HG02678 (cell line): Measurements from ENCODE around the gene PTPN7.
A peak's percentile ranks its signal among the peaks of the same experiment; 100 is the strongest.
"Not testable (repeated sequence)": the region's sequence is repeated elsewhere in the genome, so short reads cannot be mapped to it uniquely, and the experiment has no call there.

Experiments
- ATAC-seq: cut with Tn5 transposase; IDR thresholded peaks from one replicate; pipeline ENCODE4 v1.9.1; 2021; ENCODE audit warnings: mild to moderate bottlenecking, moderate library complexity; ENCODE audit not compliant: unreplicated experiment

Gene PTPN7

GRCh38 chr1:202160377-202160940 lies at the start of gene PTPN7:
Gene PTPN7, minus strand, starts transcription at chr1:202160602. Its CDS starts 1,200 bp downstream, at chr1:202159402.
- ATAC-seq, result peak; percentile 57

DNA sequence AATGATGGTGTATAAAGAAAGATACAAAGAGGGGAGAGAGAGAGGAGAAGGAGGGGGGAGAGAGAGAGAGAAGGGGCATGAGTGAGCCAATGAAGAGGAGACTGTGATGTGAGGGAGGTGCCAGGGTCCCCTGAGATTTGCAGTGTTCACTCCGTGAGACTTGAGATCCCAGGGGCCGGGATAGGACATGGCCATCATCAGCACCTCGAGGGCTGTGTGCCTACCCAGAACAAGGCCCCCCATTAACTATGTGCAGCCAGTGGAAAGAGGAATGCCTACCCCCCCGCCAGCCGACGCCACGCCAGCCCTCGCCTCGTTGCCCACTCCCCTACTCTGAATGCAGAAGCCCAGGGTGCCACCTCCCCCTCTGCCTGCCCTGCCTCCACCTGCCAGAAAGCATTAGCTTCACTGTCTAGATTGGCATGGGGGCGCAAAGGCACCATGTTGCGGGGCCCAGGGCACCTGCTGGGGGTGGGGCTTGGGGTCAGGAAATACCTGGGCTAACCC lies 48.0 kb upstream of the PTPN7 start:
- ATAC-seq, result no peak

DNA sequence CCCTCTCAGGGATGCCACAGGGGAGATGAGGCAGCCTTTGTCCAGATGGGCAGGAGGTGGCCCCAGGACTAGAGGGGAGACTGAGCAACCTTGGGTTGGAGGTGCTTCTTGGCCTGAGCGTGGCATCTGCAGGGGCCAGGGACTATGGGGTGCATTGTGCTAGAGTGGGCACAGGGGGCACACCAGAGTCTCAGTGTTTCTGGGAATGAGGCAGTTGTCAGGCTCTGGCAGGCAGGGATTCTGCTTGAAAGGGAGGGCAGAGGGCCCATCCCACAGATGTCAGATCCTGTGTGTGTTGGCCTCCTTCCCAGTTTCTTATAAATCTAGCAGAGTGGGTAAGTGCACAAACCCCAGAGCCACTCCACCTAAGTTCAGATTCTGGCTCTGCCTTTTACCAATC lies 46.9 kb upstream of the PTPN7 start:
- ATAC-seq, result no peak

DNA sequence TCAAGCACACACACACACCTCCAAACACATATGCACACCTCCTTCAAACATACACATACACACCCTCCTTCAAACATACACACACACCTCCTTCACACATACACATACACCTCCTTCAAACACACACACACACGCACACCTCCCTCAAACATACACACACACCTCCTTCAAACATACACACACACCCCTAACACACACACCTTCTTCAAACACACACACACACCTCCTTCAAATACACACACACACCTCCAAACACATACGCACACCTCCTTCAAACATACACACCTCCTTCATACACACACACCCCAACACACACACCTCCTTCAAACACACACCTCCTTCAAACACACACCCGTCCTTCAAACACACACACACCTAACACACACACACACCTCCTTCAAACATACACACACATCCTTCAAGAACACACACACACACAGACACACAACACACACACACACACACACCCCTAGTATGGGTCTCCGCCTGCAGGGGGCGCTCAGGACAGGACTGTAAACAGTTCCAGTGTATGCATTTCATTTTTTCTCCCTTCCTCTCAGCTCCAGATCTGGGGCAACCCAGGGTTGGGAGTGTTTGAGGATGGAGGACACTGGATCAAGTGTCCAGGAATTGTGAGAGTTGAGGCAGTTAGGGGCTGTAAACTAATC lies 45.3 kb upstream of the PTPN7 start:
- no peak for ATAC-seq

DNA sequence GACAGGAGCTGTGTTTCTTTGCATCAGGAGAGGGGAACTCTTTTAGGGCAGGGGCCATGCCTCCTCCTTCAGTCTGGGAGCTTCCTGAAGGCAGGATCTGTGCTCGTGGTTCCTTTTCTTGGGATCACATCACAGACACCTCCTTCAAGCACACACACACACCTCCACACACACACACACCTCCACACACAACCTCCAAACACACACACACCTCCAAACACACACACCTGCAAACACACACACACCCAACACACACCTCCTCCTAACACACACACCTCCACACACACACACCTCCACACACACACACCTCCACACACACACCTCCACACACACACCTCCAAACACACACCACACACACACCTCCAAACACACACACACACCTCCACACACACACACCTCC lies 43.7 kb upstream of the PTPN7 start:
- ATAC-seq, result no peak

DNA sequence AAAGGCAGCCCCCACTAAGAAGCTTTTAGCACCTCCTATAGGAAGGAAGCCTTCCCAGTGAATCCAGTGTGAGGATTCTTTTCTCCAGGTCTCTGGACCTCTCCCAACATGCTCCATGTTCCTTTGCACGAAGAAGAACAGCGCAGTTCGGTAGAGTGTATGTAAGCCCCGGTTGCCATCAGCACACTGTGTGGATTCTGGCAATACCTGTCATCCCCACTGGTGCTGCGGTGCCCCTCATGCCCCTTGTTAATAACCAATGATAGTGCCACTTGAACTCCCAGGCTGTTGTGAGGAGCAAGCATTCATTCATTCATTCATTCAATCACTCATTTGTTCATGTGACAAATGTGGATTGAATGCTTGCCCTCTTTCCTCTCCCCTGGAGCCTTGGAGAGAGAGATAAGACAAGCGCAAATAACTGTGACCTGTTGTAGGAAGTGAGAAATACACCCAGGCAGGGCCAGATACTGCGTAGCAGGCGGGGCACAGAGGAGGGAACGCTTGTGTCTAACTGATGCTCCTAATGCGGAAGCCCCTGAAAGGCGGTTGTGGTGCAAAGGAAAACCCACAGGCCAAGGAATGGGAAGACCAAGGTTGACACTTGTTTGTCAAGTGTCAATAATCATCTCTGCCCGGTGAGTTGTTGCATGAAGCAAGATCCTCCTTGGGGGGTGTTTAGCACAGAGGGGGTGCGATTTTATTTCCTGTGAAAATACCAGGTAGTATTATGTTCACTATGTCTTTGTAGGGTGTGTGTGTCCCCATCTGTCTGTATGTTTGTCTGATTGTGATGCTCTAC lies 43.0 kb upstream of the PTPN7 start:
- no peak for ATAC-seq

- no peak for ATAC-seq
Observed at GRCh38 chr1:202202500-202203168, 42.2 kb upstream of the PTPN7 start.

DNA sequence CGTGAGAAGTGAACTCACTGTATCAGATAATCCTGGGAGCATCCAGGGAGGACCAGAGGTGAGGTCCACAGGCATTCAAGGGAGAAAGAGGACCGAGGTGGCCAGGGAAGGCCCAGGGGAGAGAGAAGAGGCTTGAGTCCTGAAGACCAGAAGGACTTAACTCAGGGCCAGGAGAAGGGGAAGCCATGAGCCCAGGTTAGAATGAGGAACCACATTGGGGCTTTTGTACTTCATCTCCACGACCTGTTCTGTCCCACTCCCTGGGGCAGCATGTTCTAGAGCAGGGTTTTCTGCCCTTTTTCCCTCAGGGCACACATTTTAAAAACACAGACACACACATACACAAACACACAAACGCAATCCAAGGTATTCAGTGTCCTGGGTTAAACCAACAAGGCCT lies 41.6 kb upstream of the PTPN7 start:
- no peak for ATAC-seq

DNA sequence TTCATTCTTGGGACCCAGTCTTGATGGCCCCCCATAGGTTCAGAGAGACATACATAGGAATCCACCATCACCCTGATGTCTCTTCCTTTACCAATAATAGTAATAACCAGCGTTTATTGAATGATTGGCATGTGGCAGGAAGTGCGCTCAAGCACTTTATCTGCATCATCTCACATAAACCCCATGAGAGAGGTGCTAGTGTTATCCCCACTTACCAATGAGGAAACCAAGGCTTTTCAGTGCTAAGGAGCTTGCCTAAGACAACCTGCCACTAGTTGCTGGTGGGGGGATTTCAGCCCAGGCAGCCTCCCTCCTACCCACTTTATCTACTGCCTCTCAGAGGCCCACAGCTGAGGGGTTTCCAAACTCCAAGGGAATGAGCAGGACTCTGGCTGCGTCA lies 40.9 kb upstream of the PTPN7 start:
- ATAC-seq, result no peak

DNA sequence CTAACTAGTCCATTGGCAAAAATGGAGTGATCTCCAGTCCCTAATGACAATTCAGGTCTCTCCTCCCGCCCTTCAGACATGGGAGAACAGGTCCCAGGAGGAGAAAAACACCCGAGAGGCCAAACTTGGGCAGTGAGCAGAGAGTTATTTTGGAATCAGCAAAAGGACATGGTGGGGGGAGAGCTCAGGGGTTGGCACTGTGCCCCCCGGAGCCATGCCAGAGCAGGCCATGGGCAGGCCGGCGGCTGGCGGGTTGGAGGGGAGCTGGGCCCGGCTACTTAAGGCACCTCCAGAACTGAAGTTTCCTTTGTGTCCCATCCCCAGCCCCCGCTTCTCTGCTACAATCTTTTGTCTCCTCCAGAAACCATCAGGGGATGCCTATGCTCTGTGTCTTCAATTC lies 40.3 kb upstream of the PTPN7 start:
- ATAC-seq, result no peak

DNA sequence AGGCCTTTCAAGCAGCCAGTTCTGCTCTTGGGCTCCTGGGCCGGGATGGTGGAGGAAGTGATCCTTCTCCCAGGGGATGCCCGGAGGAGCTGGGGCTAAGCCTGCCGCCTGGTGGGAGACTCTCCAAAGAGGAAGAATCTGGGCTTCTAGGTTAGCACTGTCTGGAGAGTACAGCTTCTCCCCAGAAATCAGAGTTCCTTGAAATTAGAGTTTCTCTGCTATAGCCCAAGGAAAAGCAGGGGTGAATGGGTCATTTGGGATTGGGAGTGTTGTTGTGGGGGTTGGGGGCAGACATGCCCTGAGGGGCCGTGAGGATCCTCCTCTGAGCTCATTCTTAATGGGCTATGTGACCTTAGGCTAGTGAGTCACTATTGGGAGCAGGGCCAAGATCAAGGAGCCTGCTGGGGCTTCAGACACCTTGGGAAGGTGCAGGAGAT lies 39.7 kb upstream of the PTPN7 start:
- ATAC-seq, result no peak

GRCh38 chr1:202199040-202199889 lies 38.9 kb upstream of the PTPN7 start:
- no peak for ATAC-seq

DNA sequence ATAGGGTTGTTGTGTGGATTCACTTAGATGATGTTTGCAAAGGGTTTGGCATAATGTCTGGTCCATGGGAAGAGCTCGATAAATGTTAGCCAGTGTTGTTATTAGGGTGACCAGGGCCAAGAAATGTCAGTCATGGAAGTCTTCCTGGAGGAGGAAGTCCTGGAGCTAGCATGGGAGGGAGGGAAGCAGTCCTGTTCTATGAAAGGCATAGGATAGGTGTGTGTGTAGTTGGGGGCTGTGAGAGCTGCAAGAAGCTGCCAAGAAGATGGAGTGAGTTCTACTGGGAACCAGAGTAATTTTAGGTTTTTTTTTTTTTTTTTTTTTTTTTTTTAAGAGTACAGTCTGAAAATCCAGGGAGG lies 37.9 kb upstream of the PTPN7 start:
- no peak for ATAC-seq

GRCh38 chr1:202197653-202198365 lies 37.4 kb upstream of the PTPN7 start:
- no peak for ATAC-seq

GRCh38 chr1:202194328-202194648 lies 33.9 kb upstream of the PTPN7 start:
- no peak for ATAC-seq

DNA sequence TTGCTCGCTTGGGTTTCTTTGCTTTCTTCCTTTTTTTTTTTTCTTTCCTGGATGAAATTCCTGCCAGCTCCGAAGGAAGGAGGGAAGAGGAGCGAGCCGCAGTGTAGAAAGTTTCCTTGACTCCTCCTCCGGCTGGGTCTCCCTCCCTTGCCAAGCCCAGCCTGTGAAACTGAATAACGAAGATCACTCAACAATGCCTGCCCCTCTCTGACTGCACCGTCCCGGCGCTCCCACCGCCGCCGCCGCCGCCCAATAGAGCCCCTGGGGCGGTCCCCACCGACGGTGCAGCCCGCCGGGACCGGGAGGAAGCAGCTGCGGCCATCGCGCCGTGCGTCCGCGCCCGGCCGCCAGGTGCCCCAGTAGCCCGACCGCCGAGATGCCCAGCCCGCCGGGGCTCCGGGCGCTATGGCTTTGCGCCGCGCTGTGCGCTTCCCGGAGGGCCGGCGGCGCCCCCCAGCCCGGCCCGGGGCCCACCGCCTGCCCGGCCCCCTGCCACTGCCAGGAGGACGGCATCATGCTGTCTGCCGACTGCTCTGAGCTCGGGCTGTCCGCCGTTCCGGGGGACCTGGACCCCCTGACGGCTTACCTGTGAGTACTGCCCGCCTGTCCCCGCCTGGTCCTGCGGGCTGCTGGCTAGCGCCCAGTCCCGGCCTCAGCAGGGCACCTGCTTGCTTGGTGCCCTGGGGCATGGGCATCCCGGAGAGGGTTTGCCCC lies 33.4 kb upstream of the PTPN7 start, which contains the start of gene LGR6:
TSS of gene LGR6 (plus strand) at position 186 of the 714 bp plus-strand sequence. CDS start at position 377, 191 bp downstream.
- ATAC-seq, result no peak

DNA sequence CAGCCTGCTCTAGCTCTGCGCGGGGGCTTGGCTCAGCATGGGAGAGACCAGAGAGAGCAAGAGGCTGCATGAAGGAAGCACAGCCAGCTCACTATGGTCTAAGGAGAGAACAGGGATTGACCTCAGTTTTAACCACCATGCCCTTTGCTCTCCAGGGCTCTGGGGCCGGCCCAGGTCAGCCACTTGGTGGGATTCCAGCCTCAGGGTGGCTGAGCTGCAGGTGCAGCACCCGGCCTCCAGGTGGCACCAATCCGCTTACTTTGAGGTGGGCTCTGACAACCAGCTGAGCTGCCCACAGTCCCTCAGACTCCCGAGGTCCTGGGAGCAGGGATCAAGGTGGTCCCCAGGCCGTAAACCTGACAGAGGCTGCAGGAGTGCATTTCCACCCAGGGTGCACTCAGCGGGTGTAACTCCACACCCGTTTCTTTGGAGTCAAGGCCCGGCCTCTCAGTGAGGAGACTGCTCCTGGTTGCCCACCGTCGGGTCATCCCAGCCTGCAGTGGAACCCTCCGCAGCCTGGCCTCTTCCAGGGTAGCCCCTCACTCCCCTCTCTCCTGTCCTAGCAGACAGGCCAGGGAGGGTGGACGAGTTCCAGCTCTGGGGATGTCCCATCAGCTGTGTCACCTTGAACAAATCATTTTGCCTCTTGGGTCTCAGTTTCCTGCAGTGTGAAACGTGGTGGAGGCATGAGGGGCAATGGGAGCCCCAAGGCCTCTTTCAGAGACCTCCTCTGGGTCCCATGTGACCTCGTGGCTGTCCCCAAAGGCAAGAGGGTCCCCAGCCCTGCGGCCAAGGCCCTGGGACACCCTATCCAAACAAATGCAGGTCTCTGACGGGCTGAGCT lies 32.6 kb upstream of the PTPN7 start:
- ATAC-seq, result no peak

- ATAC-seq, result not testable (repeated sequence)
Observed at GRCh38 chr1:202191391-202191790, 31.0 kb upstream of the PTPN7 start.
